A673 (cell line): ENCODE measurements around the gene CORO6.

ENCODE experiments used
- EZH2 ChIP-seq: fragments of 200-600 bp; sonication (generic); IDR thresholded peaks from 2 replicates; pipeline ENCODE4 v1.6.1; 2017; ENCODE audit warnings: borderline replicate concordance, low read depth, mild to moderate bottlenecking, mixed read lengths, antibody characterized with exemption, low read length; ENCODE audit not compliant: poor library complexity, severe bottlenecking
- TF ChIP-seq, protein P1 (sequence below): fragments of 300-800, 200-600 bp; sonication (generic); conservative IDR thresholded peaks from 2 replicates; pipeline ENCODE4 v1.5.1; 2017; ENCODE audit warnings: low read depth, mild to moderate bottlenecking, antibody characterized with exemption, low read length, moderate library complexity, mixed read lengths

DNA sequence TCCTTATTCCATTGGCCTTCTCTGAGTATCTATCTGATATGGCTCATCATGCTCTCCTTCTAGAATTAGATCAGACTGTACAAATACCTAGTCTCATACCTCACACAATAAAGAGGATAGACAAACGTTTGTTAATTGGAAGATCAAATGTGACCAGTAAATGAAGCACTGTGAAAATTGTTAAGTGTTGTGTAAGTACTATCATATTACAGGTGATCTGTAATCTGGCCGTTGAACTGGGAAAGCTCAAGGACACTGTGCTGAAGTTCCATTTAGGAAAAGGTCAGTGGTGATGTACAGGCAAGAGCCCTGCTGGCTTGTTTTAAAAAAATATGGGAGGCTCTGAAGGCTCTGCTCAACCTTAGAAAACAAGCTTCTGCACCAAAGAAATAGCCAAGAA, 38.5 kb upstream of the CORO6 start:
- TF ChIP-seq, protein P1, sequence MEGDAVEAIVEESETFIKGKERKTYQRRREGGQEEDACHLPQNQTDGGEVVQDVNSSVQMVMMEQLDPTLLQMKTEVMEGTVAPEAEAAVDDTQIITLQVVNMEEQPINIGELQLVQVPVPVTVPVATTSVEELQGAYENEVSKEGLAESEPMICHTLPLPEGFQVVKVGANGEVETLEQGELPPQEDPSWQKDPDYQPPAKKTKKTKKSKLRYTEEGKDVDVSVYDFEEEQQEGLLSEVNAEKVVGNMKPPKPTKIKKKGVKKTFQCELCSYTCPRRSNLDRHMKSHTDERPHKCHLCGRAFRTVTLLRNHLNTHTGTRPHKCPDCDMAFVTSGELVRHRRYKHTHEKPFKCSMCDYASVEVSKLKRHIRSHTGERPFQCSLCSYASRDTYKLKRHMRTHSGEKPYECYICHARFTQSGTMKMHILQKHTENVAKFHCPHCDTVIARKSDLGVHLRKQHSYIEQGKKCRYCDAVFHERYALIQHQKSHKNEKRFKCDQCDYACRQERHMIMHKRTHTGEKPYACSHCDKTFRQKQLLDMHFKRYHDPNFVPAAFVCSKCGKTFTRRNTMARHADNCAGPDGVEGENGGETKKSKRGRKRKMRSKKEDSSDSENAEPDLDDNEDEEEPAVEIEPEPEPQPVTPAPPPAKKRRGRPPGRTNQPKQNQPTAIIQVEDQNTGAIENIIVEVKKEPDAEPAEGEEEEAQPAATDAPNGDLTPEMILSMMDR = no peak
- no peak for TF ChIP-seq EZH2
